Measurements from ENCODE around the gene TMC8. TPM values are rescaled to one million over a fixed set of nuclear protein-coding genes. Genes with fewer than 3 reads are reported as not detected.

The TMC8 gene
- total and polyA plus RNA-seq, 3 experiments from 2014 or later, result 117 to 139 (median 126) TPM

DNA sequence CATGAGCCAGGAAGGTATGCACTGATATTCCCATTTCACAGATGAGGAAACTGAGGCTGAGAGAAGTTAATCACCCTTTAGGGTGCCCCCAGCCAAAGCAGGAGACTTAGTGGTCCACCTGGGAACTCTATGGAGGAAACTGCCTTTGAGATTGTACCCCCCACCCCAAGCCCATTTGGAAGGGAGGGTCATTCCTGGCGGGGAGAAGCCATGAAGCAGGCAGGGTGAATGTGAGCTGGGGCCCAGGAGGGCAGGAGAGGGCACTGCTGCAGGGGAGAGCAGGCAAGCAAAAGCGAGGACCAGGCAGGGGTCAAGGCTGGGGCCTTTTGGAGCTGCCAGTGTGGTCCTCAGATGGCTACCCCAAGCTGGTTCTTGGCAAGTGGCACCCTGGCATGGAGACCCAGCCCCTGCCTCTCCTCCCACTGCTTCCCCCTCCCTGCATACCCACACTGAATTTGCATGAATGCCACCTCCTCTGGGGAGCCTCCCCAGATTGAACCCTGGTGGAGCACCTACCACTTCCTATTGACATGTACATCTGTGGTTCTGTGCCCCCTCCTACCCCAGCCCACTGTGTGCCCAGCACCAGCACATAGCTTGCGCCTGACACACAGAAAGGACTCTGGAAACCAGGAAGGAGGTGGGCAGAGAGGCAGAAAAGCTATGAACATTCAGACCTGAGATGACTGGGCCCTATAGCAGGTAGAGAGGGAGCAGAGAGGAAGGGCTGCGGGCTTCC, 1.1 kb upstream of the TMC8 start:
- Mint-ChIP-seq H3K4me3 (peak overlapping the region; percentile 86 to 100 (median 99)), H3K4me1 (peaks cover 47 to 72% (median 47%) of the 10 kb centered on the region in 3 donors), H3K36me3 (peaks cover 3 to 61% (median 7%) of the 10 kb centered on the region in 3 donors), H3K27ac (peak overlapping the region; percentile 96 to 98 (median 98)), H3K27me3 (peaks cover 0 to 3% of the 10 kb centered on the region in 2 donors), H3K9me3 (peaks cover 0 to 2% (median 0%) of the 10 kb centered on the region in 5 donors)
- Histone ChIP-seq H3K36me3 (ENCODE audit: insufficient read depth, low read length) (peaks cover 38% of the 10 kb centered on the region), H3K27ac (ENCODE audit: low read depth, low read length) (peak overlapping the region; percentile 70), H3K4me3 (ENCODE audit: low read length) (peak overlapping the region; percentile 96), H3K4me1 (ENCODE audit: insufficient read depth, low read length) (peaks cover 64% of the 10 kb centered on the region), H3K9me3 (ENCODE audit: low read length) (no peaks in the 10 kb centered on the region), H3K27me3 (ENCODE audit: insufficient read depth, low read length, poor library complexity, severe bottlenecking) (no peaks in the 10 kb centered on the region)
- CTCF ChIA-PET, result interaction anchor here (1.0 to 2.1 kb wide), 12 partner anchors 7 to 69 kb away, joined by 3 to 12 read pairs (median 4); no protein-coding TSS in a partner anchor
- DNase-seq, result peak in 3 of 5 donors; percentile 56 to 73 (median 69)
- POLR2A ChIA-PET, result interaction anchor here (0.5 to 17.3 kb wide), 8 partner anchors 5 to 1948 kb away, joined by 3 to 333 read pairs (median 10); partner anchors contain the start of genes TMC6, TMC8 and TNRC6C

DNA sequence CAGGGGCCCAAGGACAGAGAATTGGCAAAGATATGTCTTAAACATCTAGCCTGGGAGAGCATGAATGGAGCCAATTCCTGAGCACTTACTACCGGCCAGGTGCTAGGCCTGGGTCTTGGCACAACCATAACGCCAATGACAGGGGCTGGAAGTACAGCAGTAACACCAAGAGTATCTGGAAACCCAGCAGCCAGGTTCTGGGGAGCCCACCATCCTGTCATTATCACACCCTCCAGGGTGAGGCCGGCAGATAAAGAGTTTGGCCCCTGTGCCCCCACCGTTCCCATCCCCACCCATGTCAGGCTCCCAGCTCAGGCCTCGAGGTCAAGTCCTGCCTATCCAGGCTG, 508 bp upstream of the TMC8 start:
- ChIA-PET CTCF (interaction anchor here (1.0 to 2.1 kb wide), 9 partner anchors 8 to 46 kb away, joined by 3 to 12 read pairs (median 5); no protein-coding TSS in a partner anchor), POLR2A (interaction anchor here (0.7 to 17.3 kb wide), 6 partner anchors 6 to 1948 kb away, joined by 3 to 333 read pairs (median 58); partner anchors contain the start of genes TMC6, TMC8 and TNRC6C)
- Histone ChIP-seq H3K4me1 (ENCODE audit: insufficient read depth, low read length) (peaks cover 64% of the 10 kb centered on the region), H3K27ac (ENCODE audit: low read depth, low read length) (peak overlapping the region; percentile 70), H3K36me3 (ENCODE audit: insufficient read depth, low read length) (peaks cover 39% of the 10 kb centered on the region), H3K9me3 (ENCODE audit: low read length) (no peaks in the 10 kb centered on the region), H3K4me3 (ENCODE audit: low read length) (peak overlapping the region; percentile 96), H3K27me3 (ENCODE audit: insufficient read depth, low read length, poor library complexity, severe bottlenecking) (no peaks in the 10 kb centered on the region)
- Mint-ChIP-seq H3K27ac (peak overlapping the region; percentile 95 to 98 (median 96)), H3K9me3 (peaks cover 0 to 2% (median 0%) of the 10 kb centered on the region in 5 donors), H3K27me3 (peaks cover 0 to 3% of the 10 kb centered on the region in 2 donors), H3K4me1 (peaks cover 46 to 69% (median 49%) of the 10 kb centered on the region in 3 donors), H3K36me3 (peaks cover 3 to 63% (median 7%) of the 10 kb centered on the region in 3 donors), H3K4me3 (peak overlapping the region; percentile 86 to 100 (median 99))
- no peak for DNase-seq

DNA sequence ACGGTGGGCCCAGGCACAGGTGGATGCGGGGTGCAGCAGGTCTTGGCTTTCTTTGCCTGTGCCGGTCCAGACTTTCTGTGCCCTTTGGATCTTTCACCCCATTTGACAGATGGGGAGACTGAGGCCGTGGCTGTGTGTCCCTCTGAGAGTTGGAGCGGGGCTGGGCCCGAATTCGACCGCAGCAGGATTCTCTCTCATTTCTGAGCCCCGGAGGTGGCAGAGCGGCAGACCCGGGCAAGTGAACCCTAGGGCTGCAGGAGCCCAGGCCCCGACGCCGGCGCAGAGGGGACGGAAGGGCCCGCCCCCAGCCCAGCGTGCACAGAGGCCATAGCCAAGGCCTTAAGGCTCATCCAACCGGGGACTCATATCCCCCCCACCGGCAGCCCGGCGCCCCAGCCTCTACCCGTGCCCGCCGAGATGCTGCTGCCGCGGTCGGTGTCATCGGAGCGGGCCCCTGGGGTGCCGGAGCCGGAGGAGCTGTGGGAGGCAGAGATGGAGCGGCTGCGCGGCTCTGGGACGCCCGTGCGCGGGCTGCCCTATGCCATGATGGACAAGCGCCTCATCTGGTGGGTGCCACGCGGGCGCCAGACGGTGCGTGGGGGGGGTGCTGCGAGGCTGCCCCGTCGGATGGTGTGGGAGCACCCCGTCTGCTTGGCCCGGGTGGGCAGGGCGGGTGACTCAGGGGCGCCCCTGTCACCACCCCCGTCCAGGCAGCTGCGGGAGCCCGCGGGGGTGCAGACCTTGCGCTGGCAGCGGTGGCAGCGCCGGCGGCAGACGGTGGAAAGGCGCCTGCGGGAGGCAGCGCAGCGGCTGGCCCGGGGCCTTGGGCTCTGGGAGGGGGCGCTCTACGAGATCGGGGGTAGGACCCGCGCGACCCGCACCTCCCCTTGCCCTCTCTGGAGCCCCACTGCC, 857 bp downstream of the TMC8 start:
- peak; percentile 41 to 77 (median 51) for DNase-seq
- peaks cover 7 to 67% (median 13%) of the 10 kb centered on the region in 3 donors for H3K36me3 Mint-ChIP-seq
- POLR2A ChIA-PET, result interaction anchor here (0.6 to 17.3 kb wide), 6 partner anchors 6 to 686 kb away, joined by 3 to 333 read pairs (median 58); partner anchors contain the start of genes TMC6 and TMC8
- CTCF ChIA-PET, result interaction anchor here (1.0 to 2.1 kb wide), 7 partner anchors 9 to 45 kb away, joined by 3 to 11 read pairs (median 4); no protein-coding TSS in a partner anchor
- peaks cover 43% of the 10 kb centered on the region for H3K36me3 ChIP-seq (ENCODE audit: insufficient read depth, low read length)
- peak overlapping the region; percentile 86 to 100 (median 99) for H3K4me3 Mint-ChIP-seq
- peak overlapping the region; percentile 70 for H3K27ac ChIP-seq (ENCODE audit: low read depth, low read length)
- H3K27me3 ChIP-seq (ENCODE audit: insufficient read depth, low read length, poor library complexity, severe bottlenecking), result no peaks in the 10 kb centered on the region
- H3K4me1 Mint-ChIP-seq, result peaks cover 51 to 67% (median 58%) of the 10 kb centered on the region in 3 donors
- peak overlapping the region; percentile 96 for H3K4me3 ChIP-seq (ENCODE audit: low read length)
- peak overlapping the region; percentile 95 to 98 (median 96) for H3K27ac Mint-ChIP-seq
- H3K4me1 ChIP-seq (ENCODE audit: insufficient read depth, low read length), result peaks cover 63% of the 10 kb centered on the region
- no peaks in the 10 kb centered on the region for H3K9me3 ChIP-seq (ENCODE audit: low read length)
- peaks cover 0 to 2% (median 0%) of the 10 kb centered on the region in 5 donors for H3K9me3 Mint-ChIP-seq
- peaks cover 0 to 3% of the 10 kb centered on the region in 2 donors for H3K27me3 Mint-ChIP-seq

DNA sequence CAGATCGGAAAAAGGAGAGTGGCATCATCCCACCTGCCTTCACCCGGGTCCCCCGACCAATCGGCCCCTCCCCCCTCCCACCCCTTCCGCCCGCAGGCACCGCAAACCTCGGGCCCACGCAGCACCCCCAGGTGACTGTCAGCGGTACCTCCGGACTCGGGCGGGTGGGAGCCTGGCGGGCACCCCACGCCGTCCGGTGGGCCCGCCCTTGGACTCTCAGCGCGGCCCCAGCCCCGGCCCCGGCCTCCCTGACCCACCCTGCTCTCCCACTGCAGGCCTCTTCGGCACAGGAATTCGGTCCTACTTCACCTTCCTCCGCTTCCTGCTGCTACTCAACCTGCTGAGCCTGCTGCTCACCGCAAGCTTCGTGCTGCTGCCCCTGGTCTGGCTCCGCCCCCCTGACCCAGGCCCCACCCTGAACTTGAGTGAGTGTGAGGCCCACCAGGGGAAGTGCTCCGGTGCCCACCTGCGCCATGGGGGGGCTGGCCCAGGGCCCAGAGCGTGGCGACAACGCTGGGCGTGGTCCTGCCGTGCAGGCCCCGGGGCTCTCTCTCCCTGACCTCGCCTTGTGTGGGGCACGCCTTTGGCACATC, 1.6 kb downstream of the TMC8 start:
- Mint-ChIP-seq H3K9me3 (peaks cover 0 to 2% (median 0%) of the 10 kb centered on the region in 5 donors), H3K4me3 (peak overlapping the region; percentile 79 to 100 (median 85)), H3K36me3 (peaks cover 7 to 70% (median 13%) of the 10 kb centered on the region in 3 donors), H3K27ac (peak overlapping the region; percentile 71 to 95 (median 88)), H3K4me1 (peaks cover 56 to 67% (median 58%) of the 10 kb centered on the region in 3 donors), H3K27me3 (peaks cover 0 to 3% of the 10 kb centered on the region in 2 donors)
- H3K4me3 ChIP-seq (ENCODE audit: low read length), result peak overlapping the region; percentile 96
- POLR2A ChIA-PET, result interaction anchor here (1.0 to 17.3 kb wide), 3 partner anchors 8 to 21 kb away, joined by 3 to 333 read pairs (median 4); partner anchors contain the start of genes TMC6 and TMC8
- H3K27me3 ChIP-seq (ENCODE audit: insufficient read depth, low read length, poor library complexity, severe bottlenecking), result no peaks in the 10 kb centered on the region
- H3K27ac ChIP-seq (ENCODE audit: low read depth, low read length), result peak overlapping the region; percentile 57
- H3K36me3 ChIP-seq (ENCODE audit: insufficient read depth, low read length), result peaks cover 49% of the 10 kb centered on the region
- CTCF ChIA-PET, result interaction anchor here (1.0 kb wide), 1 partner anchor 12 kb away, joined by 3 read pairs; no protein-coding TSS in a partner anchor
- H3K4me1 ChIP-seq (ENCODE audit: insufficient read depth, low read length), result peaks cover 64% of the 10 kb centered on the region
- peak; percentile 60 to 90 (median 83) for DNase-seq
- no peaks in the 10 kb centered on the region for H3K9me3 ChIP-seq (ENCODE audit: low read length)

DNA sequence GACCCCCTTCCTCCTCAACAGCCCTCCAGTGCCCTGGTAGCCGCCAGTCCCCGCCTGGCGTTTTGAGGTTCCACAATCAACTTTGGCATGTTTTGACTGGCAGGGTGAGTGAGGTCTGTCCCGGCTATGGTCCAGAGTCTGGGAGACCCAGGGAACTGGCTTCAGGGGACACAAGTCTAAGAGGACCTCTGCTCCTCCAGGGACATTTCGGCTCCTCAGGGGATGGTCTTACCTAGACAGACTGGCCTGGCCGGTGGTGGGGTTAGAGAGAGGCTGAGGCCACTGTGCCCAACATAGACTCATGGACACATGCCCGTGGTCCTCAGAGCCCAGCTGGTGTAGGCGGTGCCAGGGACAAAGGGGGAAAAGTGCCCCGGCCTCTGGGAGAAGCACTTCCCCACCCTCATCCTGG, 2.2 kb downstream of the TMC8 start:
- POLR2A ChIA-PET, result interaction anchor here (1.0 to 17.3 kb wide), 3 partner anchors 8 to 22 kb away, joined by 3 to 333 read pairs (median 4); partner anchors contain the start of genes TMC6 and TMC8
- CTCF ChIA-PET, result interaction anchor here (1.0 to 8.1 kb wide), 3 partner anchors 7 to 13 kb away, joined by 3 to 75 read pairs (median 45); partner anchors contain the start of gene TMC6
- Mint-ChIP-seq H3K27ac (peak overlapping the region; percentile 68 to 95 (median 84)), H3K9me3 (peaks cover 0 to 2% (median 0%) of the 10 kb centered on the region in 5 donors), H3K4me3 (peak overlapping the region; percentile 79 to 100 (median 85)), H3K36me3 (peaks cover 7 to 68% (median 15%) of the 10 kb centered on the region in 3 donors), H3K4me1 (peaks cover 61 to 71% (median 63%) of the 10 kb centered on the region in 3 donors), H3K27me3 (peaks cover 0 to 3% of the 10 kb centered on the region in 2 donors)
- Histone ChIP-seq H3K9me3 (ENCODE audit: low read length) (no peaks in the 10 kb centered on the region), H3K4me3 (ENCODE audit: low read length) (peak overlapping the region; percentile 96), H3K4me1 (ENCODE audit: insufficient read depth, low read length) (peaks cover 70% of the 10 kb centered on the region), H3K27me3 (ENCODE audit: insufficient read depth, low read length, poor library complexity, severe bottlenecking) (no peaks in the 10 kb centered on the region), H3K27ac (ENCODE audit: low read depth, low read length) (peak overlapping the region; percentile 57), H3K36me3 (ENCODE audit: insufficient read depth, low read length) (peaks cover 49% of the 10 kb centered on the region)
- no peak for DNase-seq

DNA sequence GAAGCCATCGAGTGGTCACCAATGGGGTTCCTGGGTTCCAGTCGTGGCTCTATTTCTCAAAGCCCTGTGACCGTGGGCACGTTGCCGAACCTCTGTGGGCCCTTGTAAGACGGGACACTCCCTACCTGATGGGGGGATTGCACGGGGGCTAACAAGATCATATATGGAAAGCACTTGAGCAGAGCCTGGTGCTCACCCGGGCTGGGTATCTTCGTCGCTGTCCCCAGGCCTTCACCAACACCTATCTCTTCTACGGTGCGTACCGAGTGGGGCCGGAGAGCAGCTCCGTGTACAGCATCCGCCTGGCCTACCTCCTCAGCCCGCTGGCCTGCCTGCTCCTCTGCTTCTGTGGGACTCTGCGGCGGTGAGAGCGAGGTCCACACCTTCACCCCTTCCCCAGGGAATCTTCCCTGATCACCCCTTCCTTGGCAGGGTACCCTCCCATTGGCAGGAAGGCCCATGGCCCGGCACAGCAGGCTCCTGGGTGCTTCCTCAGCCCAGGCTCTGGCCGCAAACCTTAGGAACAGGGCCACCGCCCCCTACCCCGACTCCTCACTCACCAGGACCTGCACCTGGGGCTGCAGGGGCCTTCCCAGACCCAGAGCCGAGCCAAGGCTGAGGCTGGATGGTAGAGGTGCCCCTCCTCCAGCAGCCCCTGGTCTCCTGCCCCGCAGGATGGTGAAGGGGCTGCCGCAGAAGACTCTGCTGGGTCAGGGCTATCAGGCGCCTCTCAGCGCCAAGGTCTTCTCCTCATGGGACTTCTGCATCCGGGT, 2.8 kb downstream of the TMC8 start:
- Mint-ChIP-seq H3K27ac (peak overlapping the region; percentile 71 to 95 (median 88)), H3K4me3 (peak overlapping the region; percentile 79 to 100 (median 85)), H3K4me1 (peaks cover 62 to 77% (median 68%) of the 10 kb centered on the region in 3 donors), H3K36me3 (peaks cover 7 to 67% (median 15%) of the 10 kb centered on the region in 3 donors), H3K9me3 (peaks cover 0 to 2% (median 0%) of the 10 kb centered on the region in 5 donors), H3K27me3 (peaks cover 0 to 3% of the 10 kb centered on the region in 2 donors)
- ChIA-PET CTCF (interaction anchor here (1.0 to 8.1 kb wide), 10 partner anchors 7 to 117 kb away, joined by 3 to 100 read pairs (median 11); partner anchors contain the start of gene TMC6), POLR2A (interaction anchor here (0.9 to 17.3 kb wide), 6 partner anchors 9 to 118 kb away, joined by 3 to 333 read pairs (median 6); partner anchors contain the start of genes TMC6 and TMC8)
- no peak for DNase-seq
- Histone ChIP-seq H3K4me1 (ENCODE audit: insufficient read depth, low read length) (peaks cover 76% of the 10 kb centered on the region), H3K36me3 (ENCODE audit: insufficient read depth, low read length) (peaks cover 49% of the 10 kb centered on the region), H3K9me3 (ENCODE audit: low read length) (no peaks in the 10 kb centered on the region), H3K27me3 (ENCODE audit: insufficient read depth, low read length, poor library complexity, severe bottlenecking) (no peaks in the 10 kb centered on the region), H3K27ac (ENCODE audit: low read depth, low read length) (peak overlapping the region; percentile 57), H3K4me3 (ENCODE audit: low read length) (peak overlapping the region; percentile 96)
